H1 (cell line): ENCODE measurements around the gene RPS3. TPM values are rescaled to one million over a fixed set of nuclear protein-coding genes. Genes with fewer than 3 reads are reported as not detected.

Source experiments
- CTCF ChIA-PET: fragments of 300-600 bp; sonication (Branson Sonifier 250); formaldehyde crosslinking; loops from one replicate; lab custom pipeline; 2021; ENCODE audit not compliant: partially characterized antibody; lab: Charles Lee
- POLR2A ChIA-PET: fragments of 300-600 bp; sonication (Branson Sonifier 250); formaldehyde crosslinking; loops from one replicate; lab custom pipeline; 2021; ENCODE audit warnings: inconsistent platforms; ENCODE audit not compliant: partially characterized antibody; lab: Charles Lee
- DNase-seq, 2 experiments: peaks; one replicate each; pipeline versions ENCODE4 v3.0.0 to v3.0.0-alpha.2; 2010 to 2022; ENCODE audit warnings: low spot score in 2 of 2, low read depth in 1 of 2, mixed read lengths in 1 of 2
- FAIRE-seq: peaks from 2 replicates; lab custom pipeline; 2011; peaks lifted over from hg19 to GRCh38; lab: Jason Lieb, UNC
- H2AFZ ChIP-seq: 2 replicates; pipeline ENCODE4 v1.8.1; 2012; ENCODE audit warnings: low read length, inconsistent platforms
- H2AK5ac ChIP-seq: 2 replicates; pipeline ENCODE4 v1.6.1; 2013; ENCODE audit warnings: low read depth, low read length
- H2BK120ac ChIP-seq: replicated peaks from 2 replicates; pipeline ENCODE3; 2013; ENCODE audit warnings: low read depth, low read length, inconsistent platforms
- H2BK12ac ChIP-seq: 2 replicates; pipeline ENCODE4 v1.6.1; 2013; ENCODE audit warnings: low read depth, low read length
- H2BK15ac ChIP-seq: 2 replicates; pipeline ENCODE4 v1.6.1; 2013; ENCODE audit warnings: low read length
- H2BK20ac ChIP-seq: 2 replicates; pipeline ENCODE4 v1.6.1; 2013; ENCODE audit warnings: low read length
- H2BK5ac ChIP-seq: 2 replicates; pipeline ENCODE4 v1.6.1; 2013; ENCODE audit warnings: low read depth, low read length
- H3K14ac ChIP-seq: 2 replicates; pipeline ENCODE4 v1.6.1; 2013; ENCODE audit warnings: inconsistent platforms; ENCODE audit not compliant: insufficient read length
- H3K18ac ChIP-seq: 2 replicates; pipeline ENCODE4 v1.6.1; 2013; ENCODE audit warnings: low read length; ENCODE audit errors: extremely low read depth
- H3K23ac ChIP-seq: 2 replicates; pipeline ENCODE4 v1.6.1; 2013; ENCODE audit warnings: inconsistent platforms; ENCODE audit not compliant: insufficient read length
- H3K23me2 ChIP-seq: 2 replicates; pipeline ENCODE4 v1.6.1; 2013; ENCODE audit warnings: low read depth, low read length
- H3K27ac ChIP-seq: 2 replicates; pipeline ENCODE4 v1.6.1; 2011; ENCODE audit warnings: low read depth, low read length, inconsistent platforms
- H3K27me3 ChIP-seq, 4 experiments: replicated peaks in 1 of 4; 1 replicate in 1 of 4; 2 replicates in 3 of 4; pipeline versions ENCODE4 v1.6.1 to v1.8.1; 2011 to 2013; ENCODE audit warnings: low read length in 3 of 4, mild to moderate bottlenecking in 3 of 4, inconsistent platforms in 2 of 4, mixed read lengths in 2 of 4, moderate library complexity in 1 of 4; ENCODE audit not compliant: control insufficient read depth in 3 of 4, insufficient read depth in 3 of 4; ENCODE audit errors: extremely low read depth in 1 of 4
- H3K36me3 ChIP-seq, 4 experiments: 2 replicates each; pipeline versions ENCODE4 v1.6.1 to v1.8.1; 2011 to 2013; ENCODE audit warnings: mild to moderate bottlenecking in 4 of 4, low read length in 3 of 4, moderate library complexity in 2 of 4, control low read depth in 1 of 4, inconsistent platforms in 1 of 4; ENCODE audit not compliant: insufficient read depth in 4 of 4, control insufficient read depth in 2 of 4
- H3K4ac ChIP-seq: replicated peaks from 2 replicates; pipeline ENCODE3; 2013; ENCODE audit warnings: low read length, low read depth, mixed read lengths, inconsistent platforms; ENCODE audit not compliant: insufficient read length
- H3K4me1 ChIP-seq, 4 experiments: replicated peaks in 1 of 4; 1 replicate in 1 of 4; 2 replicates in 3 of 4; pipeline versions ENCODE4 v1.6.1 to v1.8.1; 2011 to 2013; ENCODE audit warnings: low read length in 3 of 4, inconsistent platforms in 2 of 4, mixed read lengths in 1 of 4; ENCODE audit not compliant: insufficient read depth in 4 of 4, control insufficient read depth in 3 of 4
- H3K4me2 ChIP-seq, 2 experiments: 2 replicates each; pipeline versions ENCODE4 v1.6.1 to v1.8.1; 2011 to 2013; ENCODE audit warnings: low read depth in 2 of 2, low read length in 2 of 2, control low read depth in 1 of 2, inconsistent platforms in 1 of 2, mild to moderate bottlenecking in 1 of 2; ENCODE audit not compliant: insufficient read depth in 1 of 2
- H3K4me3 ChIP-seq, 4 experiments: fragments of 200-600, 300-600 bp in 1 of 4; sonication (generic), shearing (Covaris generic), sonication (Bioruptor Twin) in 1 of 4; 2 replicates each; pipeline versions ENCODE4 v1.5.1 to v1.8.1; 2011 to 2016; ENCODE audit warnings: low read length in 4 of 4, low read depth in 3 of 4, control low read depth in 2 of 4, inconsistent platforms in 2 of 4, mild to moderate bottlenecking in 2 of 4, mixed read lengths in 1 of 4, moderate library complexity in 1 of 4; ENCODE audit not compliant: insufficient read depth in 2 of 4; ENCODE audit errors: extremely low read depth in 1 of 4
- H3K56ac ChIP-seq: replicated peaks from 2 replicates; pipeline ENCODE3; 2013; ENCODE audit warnings: low read depth, mild to moderate bottlenecking, mixed read lengths, low read length, inconsistent platforms; ENCODE audit not compliant: insufficient read length
- H3K79me1 ChIP-seq: 2 replicates; pipeline ENCODE4 v1.6.1; 2013; ENCODE audit warnings: low read depth, low read length, control low read depth
- H3K79me2 ChIP-seq, 2 experiments: 2 replicates each; pipeline versions ENCODE4 v1.6.1 to v1.8.1; 2012 to 2013; ENCODE audit warnings: low read length in 2 of 2, mild to moderate bottlenecking in 2 of 2, inconsistent platforms in 1 of 2; ENCODE audit not compliant: insufficient read depth in 2 of 2, control insufficient read depth in 1 of 2
- H3K9ac ChIP-seq, 4 experiments: replicated peaks in 1 of 4; 1 replicate in 1 of 4; 2 replicates in 3 of 4; pipeline versions ENCODE4 v1.6.1 to v1.8.1; 2011 to 2013; ENCODE audit warnings: low read depth in 3 of 4, low read length in 3 of 4, control low read depth in 2 of 4, mild to moderate bottlenecking in 2 of 4, moderate library complexity in 2 of 4, inconsistent platforms in 1 of 4; ENCODE audit errors: extremely low read depth in 1 of 4
- H3K9me3 ChIP-seq, 2 experiments: 2 replicates each; pipeline versions ENCODE4 v1.6.1 to v1.8.1; 2012 to 2013; ENCODE audit warnings: mild to moderate bottlenecking in 2 of 2, moderate library complexity in 2 of 2, control low read depth in 1 of 2, inconsistent platforms in 1 of 2, low read depth in 1 of 2, low read length in 1 of 2, mixed read lengths in 1 of 2; ENCODE audit not compliant: insufficient read depth in 2 of 2
- H4K20me1 ChIP-seq, 2 experiments: replicated peaks in 1 of 2; 2 replicates each; pipeline versions ENCODE3 to v1.8.1; 2011 to 2013; ENCODE audit warnings: inconsistent platforms in 2 of 2, low read length in 2 of 2, mild to moderate bottlenecking in 1 of 2; ENCODE audit not compliant: insufficient read depth in 2 of 2, control insufficient read depth in 1 of 2
- H4K5ac ChIP-seq: 2 replicates; pipeline ENCODE4 v1.6.1; 2013; ENCODE audit warnings: low read length, low read depth, mixed read lengths, inconsistent platforms; ENCODE audit not compliant: insufficient read length
- H4K8ac ChIP-seq: 2 replicates; pipeline ENCODE4 v1.8.0; 2013; ENCODE audit warnings: mild to moderate bottlenecking, moderate library complexity, low read length, inconsistent platforms; ENCODE audit not compliant: insufficient read depth; ENCODE audit errors: extremely low read depth
- H4K91ac ChIP-seq: replicated peaks from 2 replicates; pipeline ENCODE3; 2013; ENCODE audit warnings: low read length, mixed read lengths, inconsistent platforms; ENCODE audit not compliant: insufficient read length
- BCL11A ChIP-seq, 2 experiments: IDR thresholded peaks; one replicate each; pipeline ENCODE4 v1.6.1; 2011; ENCODE audit warnings: low read depth in 2 of 2, low read length in 2 of 2, mild to moderate bottlenecking in 2 of 2
- BRCA1 ChIP-seq: IDR thresholded peaks from 2 replicates; pipeline ENCODE4 v1.6.1; 2012; ENCODE audit warnings: low read depth, low read length, improper control_type of control experiment
- CBX5 ChIP-seq: fragments of 300-800, 300-1000 bp; sonication (generic); IDR thresholded peaks from 2 replicates; pipeline ENCODE4 v1.7.1; 2016; ENCODE audit warnings: antibody characterized with exemption, low read length, low read depth
- CHD1 ChIP-seq: IDR thresholded peaks from 2 replicates; pipeline ENCODE4 v1.6.1; 2012; ENCODE audit warnings: low read depth, low read length, improper control_type of control experiment
- EZH2 ChIP-seq: fragments of 200-600 bp; sonication (generic); IDR thresholded peaks from 2 replicates; pipeline ENCODE4 v1.7.1; 2012; ENCODE audit warnings: low read depth, mild to moderate bottlenecking, moderate library complexity, low read length, inconsistent platforms; ENCODE audit not compliant: severe bottlenecking
- GTF2F1 ChIP-seq: IDR thresholded peaks from 2 replicates; pipeline ENCODE4 v1.6.1; 2012; ENCODE audit warnings: low read depth, low read length, improper control_type of control experiment, borderline replicate concordance
- POLR2AphosphoS5 ChIP-seq: IDR thresholded peaks from 2 replicates; pipeline ENCODE4 v1.6.1; 2011; ENCODE audit warnings: low read depth, low read length
- RXRA ChIP-seq: IDR thresholded peaks from 2 replicates; pipeline ENCODE4 v1.6.1; 2011; ENCODE audit warnings: low read depth, mild to moderate bottlenecking, low read length, moderate library complexity; ENCODE audit not compliant: insufficient read depth
- SIN3A ChIP-seq, 2 experiments: IDR thresholded peaks in 1 of 2; conservative IDR thresholded peaks in 1 of 2; 2 replicates each; pipeline ENCODE4 v1.6.1; 2011 to 2012; ENCODE audit warnings: low read length in 2 of 2, improper control_type of control experiment in 1 of 2, low read depth in 1 of 2, mild to moderate bottlenecking in 1 of 2
- TAF1 ChIP-seq: IDR thresholded peaks from 2 replicates; pipeline ENCODE4 v1.6.1; 2011; ENCODE audit warnings: mild to moderate bottlenecking, low read depth, low read length
- WGBS, 2 experiments: shearing (Covaris generic) in 1 of 2; methylation state at CpG; one replicate each; pipeline versions ENCODE4 v1.1.6 to v1.1.7; 2013 to 2015; ENCODE audit warnings: low lambda C conversion rate in 2 of 2, mixed read lengths in 2 of 2, inconsistent platforms in 1 of 2, low coverage in 1 of 2, missing lambda C conversion rate in 1 of 2; ENCODE audit not compliant: insufficient replicate concordance in 2 of 2, insufficient coverage in 1 of 2, insufficient read length in 1 of 2; ENCODE audit errors: extremely low coverage in 1 of 2, missing lambda C conversion rate in 1 of 2; 5-methylcytosine and 5-hydroxymethylcytosine counted together
- polyA plus RNA-seq, 7 experiments: library from polyadenylated mRNA; depleted of rRNA in 3 of 7; stranded (reverse) in 5 of 7; unstranded in 2 of 7; fragments of >200 nt in 5 of 7; fragments of 200-250 nt in 2 of 7; gene quantifications; 1 replicate in 5 of 7; 2 replicates in 1 of 7; 4 replicates in 1 of 7; pipeline versions ENCODE4 v1.2.1 to v1.2.3, GENCODE V29; 2011 to 2013; ENCODE audit warnings: missing spikeins in 2 of 7, mixed read lengths in 2 of 7
- total RNA-seq: library from RNA; stranded (reverse); fragmentation: NEBNext Ultra II Directional; extraction: Animal tissue kit (Norgen Biotek cat#: 25700); gene quantifications from 2 replicates; pipeline ENCODE4 v1.2.1, GENCODE V29; 2021

RPS3 gene
- total and polyA plus RNA-seq, 2 of the 8 experiments (the other 6 are each of a cell fraction or from before 2014, with no cell fraction given): 3,813 to 4,194 TPM

DNA sequence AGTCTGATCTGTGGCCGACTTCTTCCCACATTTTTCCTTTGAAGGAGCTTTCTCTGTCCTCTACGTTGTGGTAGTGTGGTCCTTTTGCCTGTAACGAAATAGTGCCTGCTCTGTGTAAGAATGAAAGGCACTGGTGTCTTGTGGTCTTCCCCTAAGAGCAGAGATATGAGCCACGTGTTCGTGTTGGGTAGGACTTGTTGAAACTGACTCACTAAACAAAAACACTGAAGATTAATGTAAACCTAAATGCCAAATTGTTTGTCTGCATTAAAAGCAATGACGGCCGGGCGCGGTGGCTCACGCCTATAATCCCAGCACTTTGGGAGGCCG is 10.1 kb upstream of the RPS3 start:
- 0 out of 2 replicates have a peak overlapping the region, but pooled peaks have one; percentile 11 for H2BK12ac ChIP-seq
- no peak overlapping the region for H2BK5ac ChIP-seq
- H3K9me3 ChIP-seq: no peaks in the 10 kb centered on the region
- no peaks in the 10 kb centered on the region for H3K27me3 ChIP-seq
- 87% methylated on average over 11 of the region's 11 CpGs; no CpG with 5 or more reads in 1 of the 2 experiments for WGBS, 2 experiments
- POLR2A ChIA-PET: interaction anchor here (1.4 to 20.0 kb wide), 4 partner anchors 8 to 58 kb away, joined by 3 to 269 read pairs (median 6); partner anchors contain the start of gene RPS3
- no peak overlapping the region for H2BK120ac ChIP-seq
- no peaks in the 10 kb centered on the region for H3K23me2 ChIP-seq
- no peak overlapping the region; the same call in 1 of the 2 replicates for H2AK5ac ChIP-seq
- no peak overlapping the region for H3K4me3 ChIP-seq
- H3K18ac ChIP-seq: no peak overlapping the region
- H2BK15ac ChIP-seq: no peak overlapping the region; the same call in 1 of the 2 replicates
- no peak overlapping the region for H3K23ac ChIP-seq
- no peak for DNase-seq
- H3K14ac ChIP-seq: no peak overlapping the region
- no peak overlapping the region for H3K9ac ChIP-seq
- no peak overlapping the region for H3K4ac ChIP-seq
- no peaks in the 10 kb centered on the region for H3K36me3 ChIP-seq
- H2BK20ac ChIP-seq: no peak overlapping the region
- peaks cover 0 to 3% (median 0%) of the 10 kb centered on the region in 4 experiments; a peak in 3 of 7 replicates for H3K4me1 ChIP-seq
- peak overlapping the region; percentile 11 for H4K91ac ChIP-seq
- FAIRE-seq: no peak
- H3K56ac ChIP-seq: no peak overlapping the region
- CTCF ChIA-PET: interaction anchor here (0.7 to 16.6 kb wide), 44 partner anchors 8 to 330 kb away, joined by 3 to 327 read pairs (median 8); partner anchors contain the start of genes GDPD5 and RPS3
- peak overlapping the region; percentile 98 for H2AFZ ChIP-seq
- H3K4me2 ChIP-seq: no peak overlapping the region
- TF ChIP-seq BRCA1 (no peak), RXRA (no peak), CHD1 (no peak), TAF1 (no peak), GTF2F1 (no peak), POLR2AphosphoS5 (no peak), CBX5 (no peak), BCL11A (IDR thresholded peaks at IDR 0.05; ENCODE audit: low read depth in 2 of 2, low read length in 2 of 2) (no peak), SIN3A (conservative IDR thresholded peaks at IDR 0.05 in 1 of 2, IDR thresholded peaks at IDR 0.05 in 1 of 2; ENCODE audit: low read depth in 1 of 2, low read length in 2 of 2) (no peak), EZH2 (no peak)
- no peaks in the 10 kb centered on the region for H4K20me1 ChIP-seq
- no peaks in the 10 kb centered on the region for H3K79me2 ChIP-seq
- H3K27ac ChIP-seq: no peak overlapping the region
- H4K8ac ChIP-seq: no peak overlapping the region
- no peaks in the 10 kb centered on the region for H3K79me1 ChIP-seq
- H4K5ac ChIP-seq: no peak overlapping the region
